Measurements from ENCODE around the gene TMX4.
"Not testable (repeated sequence)": the region's sequence is repeated elsewhere in the genome, so short reads cannot be mapped to it uniquely, and the experiment has no call there.

Gene TMX4

GRCh38 chr20:7959484-7959883, 60.1 kb downstream of the TMX4 start:
- no peak for DNase-seq

DNA sequence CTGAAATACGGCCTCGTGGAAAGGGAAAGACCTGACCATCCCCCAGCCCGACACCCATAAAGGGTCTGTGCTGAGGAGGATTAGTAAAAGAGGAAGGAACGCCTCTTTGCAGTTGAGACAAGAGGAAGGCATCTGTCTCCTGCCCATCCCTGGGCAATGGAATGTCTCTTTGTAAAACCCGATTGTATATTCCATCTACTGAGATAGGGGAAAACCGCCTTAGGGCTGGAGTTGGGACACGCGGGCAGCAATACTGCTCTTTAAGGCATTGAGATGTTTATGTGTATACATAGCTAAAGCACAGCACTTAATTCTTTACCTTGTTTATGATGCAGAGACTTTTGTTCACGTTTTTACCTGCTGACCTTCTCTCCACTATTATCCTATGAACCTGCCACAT, 63.0 kb downstream of the TMX4 start:
- DNase-seq, result not testable (repeated sequence)

DNA sequence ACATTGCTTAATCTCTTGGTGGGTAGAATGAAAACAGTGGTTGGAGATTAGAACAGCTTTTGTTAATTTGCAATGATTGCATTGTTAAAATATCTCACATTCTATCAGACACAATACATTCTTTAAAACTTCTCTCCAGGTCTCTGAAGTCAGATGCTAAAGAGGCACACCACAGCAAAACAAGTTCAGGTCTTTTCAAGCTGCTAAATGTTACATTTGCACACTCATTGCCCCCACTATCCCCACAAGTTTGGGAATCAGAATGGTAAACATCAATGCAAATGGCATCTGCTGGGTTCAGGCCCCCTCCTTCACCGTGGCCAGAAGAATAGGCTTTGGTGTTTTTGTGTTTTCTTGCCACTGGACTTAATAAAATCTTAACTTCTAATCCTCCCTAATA, 69.2 kb downstream of the TMX4 start:
- DNase-seq, result no peak

- DNase-seq, result no peak
Observed at GRCh38 chr20:7943891-7944290, 75.7 kb downstream of the TMX4 start.

- DNase-seq, result no peak
Observed at GRCh38 chr20:7940341-7940740, 79.2 kb downstream of the TMX4 start, which contains the start of gene HAO1. Gene HAO1, minus strand, starts transcription at chr20:7940458. Its CDS starts 36 bp downstream, at chr20:7940422.

DNA sequence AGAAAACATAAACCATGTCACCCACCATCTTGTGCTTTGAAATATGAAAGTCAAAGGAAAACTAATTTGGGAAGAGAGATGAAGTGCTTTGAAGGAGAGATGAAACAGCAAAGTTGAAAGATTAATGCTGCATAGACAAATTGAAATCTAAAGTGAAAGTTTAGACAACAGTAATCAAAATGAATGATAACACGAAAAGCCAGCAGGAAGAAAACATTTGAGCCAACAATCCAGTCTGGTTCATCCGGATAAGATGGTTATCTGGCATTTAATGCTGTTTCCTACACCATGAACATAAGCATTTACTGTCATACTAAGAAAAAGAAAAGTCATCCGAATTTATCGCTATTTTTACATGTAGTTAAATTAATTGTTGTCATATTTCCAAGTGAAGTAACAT, 79.9 kb downstream of the TMX4 start:
- DNase-seq, result no peak

DNA sequence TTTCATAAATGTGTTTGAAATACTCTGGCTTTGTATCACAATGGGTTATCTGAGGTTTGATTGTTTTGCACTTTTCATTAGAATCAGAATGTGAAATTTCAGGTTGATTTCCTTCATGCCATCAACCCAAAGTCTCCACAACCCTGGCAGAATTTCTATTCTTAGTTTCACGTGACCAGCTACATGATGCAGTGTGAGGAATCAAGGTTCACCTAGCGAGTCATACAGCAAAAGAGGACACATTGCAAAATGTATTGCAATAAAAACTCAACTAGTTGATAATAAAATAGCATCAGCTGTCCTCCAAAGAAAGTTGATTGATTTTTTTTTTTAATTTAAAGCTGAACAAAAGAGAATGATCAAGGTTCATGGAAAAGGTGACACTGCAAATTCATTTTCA, 81.5 kb downstream of the TMX4 start:
- no peak for DNase-seq

- no peak for DNase-seq
Observed at GRCh38 chr20:7937328-7937727, 82.2 kb downstream of the TMX4 start.

DNA sequence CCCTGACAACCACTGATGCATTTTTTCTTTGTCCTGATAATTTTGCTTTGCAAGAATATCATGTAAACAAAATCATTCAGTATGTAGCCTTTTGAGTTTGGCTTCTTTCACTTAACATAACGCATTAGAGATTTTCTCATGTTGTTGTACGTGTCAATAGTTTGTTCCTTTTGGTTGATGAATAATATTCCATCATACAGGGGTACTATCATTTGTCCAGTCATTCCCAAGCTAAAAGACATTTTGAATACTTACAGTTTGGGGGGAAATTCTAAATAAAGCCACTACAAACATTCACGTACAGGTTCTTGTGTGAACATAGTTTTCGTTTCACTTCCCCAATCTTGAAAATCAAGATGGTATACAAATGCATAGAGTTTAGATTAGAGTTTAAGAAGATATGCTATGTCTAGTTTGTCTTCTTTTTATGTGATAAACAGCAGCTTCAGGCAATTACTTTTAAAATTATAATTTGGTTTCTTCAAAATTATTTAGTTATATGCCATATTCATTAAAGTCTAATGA, 84.5 kb downstream of the TMX4 start:
- DNase-seq, result no peak

- DNase-seq, result no peak
Observed at GRCh38 chr20:7933346-7933745, 86.2 kb downstream of the TMX4 start.

GRCh38 chr20:7930343-7930742, 89.2 kb downstream of the TMX4 start:
- no peak for DNase-seq

All from fibroblast of upper back skin (primary cell).